ENCODE results near the gene PPA1.

DNA sequence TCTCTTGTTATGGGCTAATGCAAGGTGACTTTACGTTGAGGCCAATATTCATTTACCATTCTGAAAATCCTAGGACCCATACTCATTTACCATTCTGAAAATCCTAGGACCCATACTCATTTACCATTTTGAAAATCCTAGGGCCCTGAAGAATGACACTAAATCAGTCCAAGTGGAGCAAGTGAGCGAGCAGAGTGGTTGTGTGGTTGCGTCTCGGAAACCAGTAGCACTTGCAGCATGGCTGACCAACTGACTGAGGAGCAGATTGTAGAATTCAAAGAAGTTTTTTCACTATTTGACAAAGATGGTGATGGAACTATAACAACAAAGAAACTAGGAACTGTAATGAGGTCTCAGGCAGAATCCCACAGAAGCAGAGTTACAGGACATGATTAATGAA, 69.8 kb downstream of the PPA1 start:
- TF ChIP-seq, protein P1, sequence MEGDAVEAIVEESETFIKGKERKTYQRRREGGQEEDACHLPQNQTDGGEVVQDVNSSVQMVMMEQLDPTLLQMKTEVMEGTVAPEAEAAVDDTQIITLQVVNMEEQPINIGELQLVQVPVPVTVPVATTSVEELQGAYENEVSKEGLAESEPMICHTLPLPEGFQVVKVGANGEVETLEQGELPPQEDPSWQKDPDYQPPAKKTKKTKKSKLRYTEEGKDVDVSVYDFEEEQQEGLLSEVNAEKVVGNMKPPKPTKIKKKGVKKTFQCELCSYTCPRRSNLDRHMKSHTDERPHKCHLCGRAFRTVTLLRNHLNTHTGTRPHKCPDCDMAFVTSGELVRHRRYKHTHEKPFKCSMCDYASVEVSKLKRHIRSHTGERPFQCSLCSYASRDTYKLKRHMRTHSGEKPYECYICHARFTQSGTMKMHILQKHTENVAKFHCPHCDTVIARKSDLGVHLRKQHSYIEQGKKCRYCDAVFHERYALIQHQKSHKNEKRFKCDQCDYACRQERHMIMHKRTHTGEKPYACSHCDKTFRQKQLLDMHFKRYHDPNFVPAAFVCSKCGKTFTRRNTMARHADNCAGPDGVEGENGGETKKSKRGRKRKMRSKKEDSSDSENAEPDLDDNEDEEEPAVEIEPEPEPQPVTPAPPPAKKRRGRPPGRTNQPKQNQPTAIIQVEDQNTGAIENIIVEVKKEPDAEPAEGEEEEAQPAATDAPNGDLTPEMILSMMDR (IDR thresholded peaks at IDR 0.05) = no peak
- TF ChIP-seq POLR2A (IDR thresholded peaks at IDR 0.05) = no peak
